Fibroblast of lung (primary cell): ENCODE measurements around the gene ADAM33. TPM values are rescaled to one million over a fixed set of nuclear protein-coding genes. Genes with fewer than 3 reads are reported as not detected.

ENCODE experiments used
- DNase-seq, 2 donors: peaks; one replicate each; pipeline versions ENCODE4 v3.0.0 to v3.0.0-alpha.2; 2010; ENCODE audit warnings: low read depth in 2 of 2
- H2AFZ ChIP-seq: 2 replicates; pipeline ENCODE4 v1.5.1; 2012; ENCODE audit warnings: low read length, control low read depth, inconsistent platforms
- H3K27ac ChIP-seq: 2 replicates; pipeline ENCODE4 v1.5.1; 2011; ENCODE audit warnings: low read length, control low read depth; ENCODE audit not compliant: insufficient read depth
- H3K27me3 ChIP-seq: 2 replicates; pipeline ENCODE4 v1.5.1; 2011; ENCODE audit warnings: mild to moderate bottlenecking, low read length; ENCODE audit not compliant: control insufficient read depth, insufficient read depth
- H3K36me3 ChIP-seq: 2 replicates; pipeline ENCODE4 v1.5.1; 2011; ENCODE audit warnings: low read length; ENCODE audit not compliant: control insufficient read depth, insufficient read depth
- H3K4me1 ChIP-seq: 2 replicates; pipeline ENCODE4 v1.5.1; 2011; ENCODE audit warnings: low read length; ENCODE audit not compliant: control insufficient read depth, insufficient read depth; ENCODE audit errors: extremely low read depth
- H3K4me2 ChIP-seq: 2 replicates; pipeline ENCODE4 v1.5.1; 2011; ENCODE audit warnings: low read length, control low read depth; ENCODE audit not compliant: insufficient read depth; ENCODE audit errors: extremely low read depth
- H3K4me3 ChIP-seq, 4 experiments: fragments of 200-600 bp in 1 of 4; sonication (generic) in 1 of 4; replicated peaks in 1 of 4; 2 replicates each; pipeline ENCODE4 v1.5.1; 2011 to 2016; ENCODE audit warnings: low read length in 4 of 4, low read depth in 3 of 4, mild to moderate bottlenecking in 3 of 4, control low read depth in 2 of 4, inconsistent platforms in 1 of 4, mixed read lengths in 1 of 4; ENCODE audit not compliant: insufficient read depth in 1 of 4; ENCODE audit errors: control extremely low read depth in 1 of 4
- H3K79me2 ChIP-seq: 2 replicates; pipeline ENCODE4 v1.5.1; 2012; ENCODE audit warnings: mild to moderate bottlenecking, low read length, inconsistent platforms; ENCODE audit not compliant: control insufficient read depth, insufficient read depth
- H3K9ac ChIP-seq: 2 replicates; pipeline ENCODE4 v1.5.1; 2011; ENCODE audit warnings: mild to moderate bottlenecking, low read length, control low read depth; ENCODE audit not compliant: insufficient read depth
- H3K9me3 ChIP-seq: 2 replicates; pipeline ENCODE4 v1.5.1; 2012; ENCODE audit warnings: low read depth, low read length; ENCODE audit not compliant: control insufficient read depth, insufficient read depth
- H4K20me1 ChIP-seq: 2 replicates; pipeline ENCODE4 v1.5.1; 2011; ENCODE audit warnings: low read length; ENCODE audit not compliant: control insufficient read depth, insufficient read depth; ENCODE audit errors: extremely low read depth
- CTCF ChIP-seq, 2 donors: IDR thresholded peaks in 1 of 2; conservative IDR thresholded peaks in 1 of 2; 1 replicate in 1 of 2; 2 replicates in 1 of 2; pipeline ENCODE4 v1.5.1; 2011 to 2012; ENCODE audit warnings: low read length in 2 of 2, control low read depth in 1 of 2, inconsistent platforms in 1 of 2, low read depth in 1 of 2, mild to moderate bottlenecking in 1 of 2
- EZH2 ChIP-seq: IDR thresholded peaks from 2 replicates; pipeline ENCODE4 v1.5.1; 2012; ENCODE audit warnings: low read length, control low read depth, mild to moderate bottlenecking; ENCODE audit errors: missing control alignments
- polyA plus RNA-seq, 2 donors: library from polyadenylated mRNA; depleted of rRNA in 1 of 2; stranded (reverse) in 1 of 2; unstranded in 1 of 2; fragments of >200 nt; gene quantifications; 2 replicates each; pipeline ENCODE4 v1.2.1, GENCODE V29; 2011 to 2012; ENCODE audit warnings: missing spikeins in 1 of 2
- total RNA-seq: library from RNA; depleted of rRNA; stranded (reverse); fragments of >200 nt; gene quantifications from 2 replicates; pipeline ENCODE4 v1.2.1, GENCODE V29; 2014

ADAM33 gene
- total and polyA plus RNA-seq, 2 donors (not counting 1 experiment from before 2014, with no cell fraction given) = 29.4 to 67.9 TPM

- Histone ChIP-seq H3K27ac (no peak overlapping the region), H3K9ac (peak overlapping the region; percentile 7), H4K20me1 (no peaks in the 10 kb centered on the region), H3K79me2 (no peaks in the 10 kb centered on the region), H3K36me3 (no peaks in the 10 kb centered on the region), H3K4me1 (no peaks in the 10 kb centered on the region), H3K4me2 (no peak overlapping the region), H3K4me3 (no peak overlapping the region), H2AFZ (no peak overlapping the region), H3K27me3 (no peaks in the 10 kb centered on the region), H3K9me3 (no peaks in the 10 kb centered on the region)
- TF ChIP-seq EZH2 (no peak), CTCF (conservative IDR thresholded peaks at IDR 0.05 in 1 of 2, IDR thresholded peaks at IDR 0.05 in 1 of 2; ENCODE audit: low read depth in 1 of 2, low read length in 2 of 2) (no peak)
- DNase-seq = no peak
Measured at GRCh38 chr20:3632311-3633004, 49.4 kb downstream of the ADAM33 start.

DNA sequence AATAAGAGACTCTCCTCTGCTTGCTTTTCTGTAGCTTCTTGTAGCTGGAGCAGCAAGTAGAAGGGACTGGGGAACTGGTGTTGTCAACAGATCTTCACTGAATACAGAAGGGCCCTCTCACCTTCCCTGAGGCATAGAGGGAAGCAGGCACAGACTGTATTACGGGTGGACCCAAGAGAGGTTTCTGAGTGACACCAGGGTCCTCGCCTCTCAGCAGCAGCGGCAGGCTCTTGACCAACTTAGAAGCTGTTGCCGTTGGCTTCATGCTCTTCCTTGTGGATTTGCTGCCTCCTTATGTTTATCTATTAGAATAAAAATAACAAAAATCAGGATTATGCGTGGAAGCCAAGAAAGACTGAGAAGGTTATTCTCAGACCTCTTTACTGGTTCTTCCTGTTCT is 50.3 kb downstream of the ADAM33 start:
- no peak for DNase-seq
- no peaks in the 10 kb centered on the region for H3K9me3 ChIP-seq
- no peaks in the 10 kb centered on the region for H3K27me3 ChIP-seq
- H3K36me3 ChIP-seq = no peaks in the 10 kb centered on the region
- H3K27ac ChIP-seq = no peak overlapping the region
- TF ChIP-seq CTCF (conservative IDR thresholded peaks at IDR 0.05 in 1 of 2, IDR thresholded peaks at IDR 0.05 in 1 of 2; ENCODE audit: low read depth in 1 of 2, low read length in 2 of 2) (no peak), EZH2 (no peak)
- H3K4me1 ChIP-seq = no peaks in the 10 kb centered on the region
- H3K9ac ChIP-seq = no peak overlapping the region
- H3K4me3 ChIP-seq = no peak overlapping the region
- no peaks in the 10 kb centered on the region for H4K20me1 ChIP-seq
- no peak overlapping the region for H2AFZ ChIP-seq
- H3K79me2 ChIP-seq = no peaks in the 10 kb centered on the region
- H3K4me2 ChIP-seq = no peak overlapping the region

DNA sequence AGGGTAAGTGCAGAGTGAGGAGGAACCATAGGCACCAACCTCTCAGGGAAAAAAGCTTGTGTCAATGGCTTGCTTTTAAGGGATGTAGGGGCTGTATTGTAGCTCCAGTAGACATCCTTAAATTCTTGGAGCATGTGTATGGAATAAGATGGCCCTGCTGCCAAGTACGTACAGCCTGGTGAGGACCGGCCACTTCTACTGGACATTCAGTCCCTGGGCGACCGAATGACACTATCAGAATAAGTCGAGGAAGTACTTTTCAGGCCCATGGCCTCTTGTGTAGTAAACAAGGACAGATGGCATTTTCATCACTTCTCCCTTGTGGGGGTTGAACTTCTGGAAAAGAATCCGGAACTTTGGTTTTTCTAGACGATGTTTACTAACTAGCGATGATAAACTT is 51.4 kb downstream of the ADAM33 start:
- no peak overlapping the region for H3K9ac ChIP-seq
- no peaks in the 10 kb centered on the region for H3K27me3 ChIP-seq
- H3K4me1 ChIP-seq = no peaks in the 10 kb centered on the region
- H4K20me1 ChIP-seq = no peaks in the 10 kb centered on the region
- TF ChIP-seq CTCF (conservative IDR thresholded peaks at IDR 0.05 in 1 of 2, IDR thresholded peaks at IDR 0.05 in 1 of 2; ENCODE audit: low read depth in 1 of 2, low read length in 2 of 2) (no peak), EZH2 (no peak)
- no peaks in the 10 kb centered on the region for H3K79me2 ChIP-seq
- no peak overlapping the region for H3K27ac ChIP-seq
- H3K9me3 ChIP-seq = no peaks in the 10 kb centered on the region
- DNase-seq = no peak
- no peaks in the 10 kb centered on the region for H3K36me3 ChIP-seq
- H3K4me3 ChIP-seq = no peak overlapping the region
- no peak overlapping the region for H2AFZ ChIP-seq
- H3K4me2 ChIP-seq = no peak overlapping the region
